Fibroblast of peridontal ligament (primary cell): Measurements from ENCODE around the gene PRR13.

Experiments used
- DNase-seq: peaks from one replicate; pipeline ENCODE4 v3.0.0-alpha.2; 2010; ENCODE audit errors: extremely low read depth

The PRR13 gene

GRCh38 chr12:53468282-53468681 is 26.7 kb downstream of the PRR13 start:
- no peak for DNase-seq

- DNase-seq, result no peak
Measured at GRCh38 chr12:53472056-53472582, 30.6 kb downstream of the PRR13 start.

GRCh38 chr12:53474077-53474476 is 32.5 kb downstream of the PRR13 start:
- DNase-seq, result no peak

GRCh38 chr12:53474819-53475218 is 33.3 kb downstream of the PRR13 start:
- DNase-seq, result no peak

- peak; percentile 58 for DNase-seq
Measured at GRCh38 chr12:53476769-53477209, 35.3 kb downstream of the PRR13 start.

GRCh38 chr12:53478865-53479264 is 37.3 kb downstream of the PRR13 start:
- peak; percentile 58 for DNase-seq

- no peak for DNase-seq
Measured at GRCh38 chr12:53479331-53479730, 37.8 kb downstream of the PRR13 start.

GRCh38 chr12:53480491-53481442 is 39.2 kb downstream of the PRR13 start:
- no peak for DNase-seq

GRCh38 chr12:53481458-53481857 is 39.9 kb downstream of the PRR13 start:
- peak; percentile 88 for DNase-seq

GRCh38 chr12:53481939-53482586 is 40.5 kb downstream of the PRR13 start:
- no peak for DNase-seq

GRCh38 chr12:53482626-53483168 is 41.2 kb downstream of the PRR13 start:
- DNase-seq, result no peak

GRCh38 chr12:53483225-53483978 is 41.9 kb downstream of the PRR13 start:
- DNase-seq, result no peak

- DNase-seq, result no peak
Measured at GRCh38 chr12:53483979-53484377, 42.4 kb downstream of the PRR13 start.

- no peak for DNase-seq
Measured at GRCh38 chr12:53484686-53485575, 43.4 kb downstream of the PRR13 start.

- no peak for DNase-seq
Measured at GRCh38 chr12:53485955-53486735, 44.6 kb downstream of the PRR13 start.

GRCh38 chr12:53486736-53487487 is 45.4 kb downstream of the PRR13 start:
- DNase-seq, result no peak

- no peak for DNase-seq
Measured at GRCh38 chr12:53489242-53489864, 47.8 kb downstream of the PRR13 start.

- no peak for DNase-seq
Measured at GRCh38 chr12:53492188-53492587, 50.7 kb downstream of the PRR13 start.
